HG03469 (cell line): Measurements from ENCODE around the gene USP17L15.
"Not testable (repeated sequence)": the region's sequence is repeated elsewhere in the genome, so short reads cannot be mapped to it uniquely, and the experiment has no call there.

Source experiments
- ATAC-seq: cut with Tn5 transposase; IDR thresholded peaks from one replicate; pipeline ENCODE4 v1.9.1; 2021; ENCODE audit warnings: mild to moderate bottlenecking, moderate library complexity, moderate number of reproducible peaks; ENCODE audit not compliant: unreplicated experiment

Gene USP17L15

GRCh38 chr4:9234085-9234484 is at the start of gene USP17L15:
TSS of gene USP17L15 (plus strand) at chr4:9234385. CDS start at chr4:9234385, 0 bp downstream.
- ATAC-seq: not testable (repeated sequence)

GRCh38 chr4:9210357-9210756 is 23.8 kb upstream of the USP17L15 start, which contains the start of gene USP17L10:
TSS of gene USP17L10 (plus strand) at chr4:9210657. CDS start at chr4:9210657, 0 bp downstream.
- ATAC-seq: not testable (repeated sequence)

- not testable (repeated sequence) for ATAC-seq
Observed at GRCh38 chr4:9214701-9215100, 19.5 kb upstream of the USP17L15 start.

- ATAC-seq: not testable (repeated sequence)
Observed at GRCh38 chr4:9215105-9215504, 19.1 kb upstream of the USP17L15 start, which contains the start of gene USP17L11. TSS of gene USP17L11 (plus strand) at chr4:9215405. CDS start at chr4:9215405, 0 bp downstream.

- not testable (repeated sequence) for ATAC-seq
Observed at GRCh38 chr4:9219852-9220251, 14.3 kb upstream of the USP17L15 start, which contains the start of gene USP17L12. TSS of gene USP17L12 (plus strand) at chr4:9220152. CDS start at chr4:9220152, 0 bp downstream.

- not testable (repeated sequence) for ATAC-seq
Observed at GRCh38 chr4:9224596-9224995, 9.6 kb upstream of the USP17L15 start, which contains the start of gene USP17L13. TSS of gene USP17L13 (plus strand) at chr4:9224896. CDS start at chr4:9224896, 0 bp downstream.

GRCh38 chr4:9230249-9230648 is 3.9 kb upstream of the USP17L15 start:
- not testable (repeated sequence) for ATAC-seq

GRCh38 chr4:9238461-9238860 is 4.3 kb downstream of the USP17L15 start:
- not testable (repeated sequence) for ATAC-seq

- ATAC-seq: not testable (repeated sequence)
Observed at GRCh38 chr4:9243579-9243978, 9.4 kb downstream of the USP17L15 start, which contains the start of gene USP17L17. TSS of gene USP17L17 (plus strand) at chr4:9243879. CDS start at chr4:9243879, 0 bp downstream.

GRCh38 chr4:9247953-9248680 is 13.9 kb downstream of the USP17L15 start, which contains the start of gene USP17L18:
TSS of gene USP17L18 (plus strand) at chr4:9248630. CDS start at chr4:9248630, 0 bp downstream.
- ATAC-seq: not testable (repeated sequence)

- not testable (repeated sequence) for ATAC-seq
Observed at GRCh38 chr4:9253078-9253477, 18.9 kb downstream of the USP17L15 start, which contains the start of gene USP17L19. TSS of gene USP17L19 (plus strand) at chr4:9253378. CDS start at chr4:9253378, 0 bp downstream.

GRCh38 chr4:9257824-9258223 is 23.6 kb downstream of the USP17L15 start, which contains the start of gene USP17L20:
TSS of gene USP17L20 (plus strand) at chr4:9258124. CDS start at chr4:9258124, 0 bp downstream.
- ATAC-seq: not testable (repeated sequence)

GRCh38 chr4:9262572-9262971 is 28.4 kb downstream of the USP17L15 start, which contains the start of gene USP17L21:
TSS of gene USP17L21 (plus strand) at chr4:9262872. CDS start at chr4:9262872, 0 bp downstream.
- not testable (repeated sequence) for ATAC-seq

- ATAC-seq: not testable (repeated sequence)
Observed at GRCh38 chr4:9267319-9267718, 33.1 kb downstream of the USP17L15 start, which contains the start of gene USP17L22. TSS of gene USP17L22 (plus strand) at chr4:9267619. CDS start at chr4:9267619, 0 bp downstream.

- not testable (repeated sequence) for ATAC-seq
Observed at GRCh38 chr4:9271719-9272118, 37.5 kb downstream of the USP17L15 start.
